B cell (primary cell): ENCODE measurements around the gene TRIM15. TPM values are rescaled to one million over a fixed set of nuclear protein-coding genes. Genes with fewer than 3 reads are reported as not detected.

ENCODE experiments used
- ATAC-seq: fragments of 200-7000 bp; cut with Tn5 transposase; one replicate; pipeline ENCODE4 v1.10.0; 2021; ENCODE audit warnings: low read depth, mild to moderate bottlenecking, moderate number of reproducible peaks, moderate library complexity
- CTCF ChIA-PET: fragments of 350-600 bp; sonication (Branson Sonifier 250); formaldehyde crosslinking; loops from one replicate; lab custom pipeline; 2021; ENCODE audit warnings: antibody characterized with exemption, inconsistent platforms; lab: Charles Lee
- POLR2A ChIA-PET: fragments of 350-600 bp; sonication (Branson Sonifier 250); formaldehyde crosslinking; loops from one replicate; lab custom pipeline; 2021; ENCODE audit warnings: antibody characterized with exemption; lab: Charles Lee
- DNase-seq: peaks from one replicate; pipeline ENCODE4 v3.0.0; 2013
- H2AFZ ChIP-seq: 2 replicates; pipeline ENCODE4 v1.6.1; 2012; ENCODE audit warnings: mild to moderate bottlenecking, low read depth, low read length; ENCODE audit not compliant: insufficient read depth, poor library complexity, severe bottlenecking
- H3K27ac ChIP-seq, 2 donors: 1 replicate in 1 of 2; 2 replicates in 1 of 2; pipeline ENCODE4 v1.5.1; 2012 to 2013; ENCODE audit warnings: low read length in 2 of 2, mild to moderate bottlenecking in 2 of 2, moderate library complexity in 1 of 2
- H3K27me3 ChIP-seq, 4 experiments: fragments of 200-600 bp in 1 of 4; sonication (generic) in 1 of 4; replicated peaks in 1 of 4; 1 replicate in 2 of 4; 2 replicates in 2 of 4; pipeline versions ENCODE4 v1.6.1 to v1.7.0; 2013 to 2016; ENCODE audit warnings: low read length in 3 of 4, mild to moderate bottlenecking in 2 of 4, mixed read lengths in 1 of 4, moderate library complexity in 1 of 4; ENCODE audit not compliant: insufficient read depth in 4 of 4, control insufficient read depth in 3 of 4; ENCODE audit errors: control extremely low read depth in 1 of 4
- H3K36me3 ChIP-seq, 2 experiments: replicated peaks in 1 of 2; 1 replicate in 1 of 2; 2 replicates in 1 of 2; pipeline versions ENCODE4 v1.6.1 to v1.7.1; 2013; ENCODE audit warnings: low read length in 1 of 2; ENCODE audit not compliant: insufficient read depth in 2 of 2, control insufficient read depth in 1 of 2; ENCODE audit errors: control extremely low read depth in 1 of 2, extremely low read depth in 1 of 2
- H3K4me1 ChIP-seq, 2 donors: fragments of 200-600 bp in 1 of 2; sonication (generic) in 1 of 2; 1 replicate in 1 of 2; 2 replicates in 1 of 2; pipeline versions ENCODE4 v1.5.1 to v1.6.1; 2013 to 2017; ENCODE audit warnings: low read length in 2 of 2; ENCODE audit not compliant: control insufficient read depth in 2 of 2, insufficient read depth in 2 of 2
- H3K4me2 ChIP-seq: replicated peaks from 2 replicates; pipeline ENCODE3; 2012; ENCODE audit warnings: mild to moderate bottlenecking, low read depth, low read length; ENCODE audit not compliant: poor library complexity, severe bottlenecking
- H3K4me3 ChIP-seq, 5 experiments: fragments of 200-600 bp in 1 of 5; sonication (generic) in 1 of 5; 1 replicate in 3 of 5; 2 replicates in 2 of 5; pipeline versions ENCODE4 v1.5.1 to v1.7.0; 2011 to 2016; ENCODE audit warnings: low read length in 4 of 5, mild to moderate bottlenecking in 4 of 5, low read depth in 2 of 5, control low read depth in 1 of 5, moderate library complexity in 1 of 5; ENCODE audit not compliant: insufficient read depth in 1 of 5; ENCODE audit errors: control extremely low read depth in 1 of 5, extremely low read depth in 1 of 5
- H3K79me2 ChIP-seq: fragments of 200-600 bp; sonication (generic); one replicate; pipeline ENCODE4 v1.6.0; 2016; ENCODE audit warnings: low read length; ENCODE audit not compliant: control insufficient read depth, insufficient read depth
- H3K9ac ChIP-seq: fragments of 200-600 bp; sonication (generic); 2 replicates; pipeline ENCODE4 v1.6.1; 2017; ENCODE audit warnings: mild to moderate bottlenecking, low read length, moderate library complexity
- H3K9me3 ChIP-seq, 3 donors: one replicate each; pipeline versions ENCODE4 v1.6.1 to v1.7.1; 2013; ENCODE audit warnings: low read length in 2 of 3; ENCODE audit not compliant: control insufficient read depth in 2 of 3, insufficient read depth in 1 of 3; ENCODE audit errors: control extremely low read depth in 1 of 3
- H4K20me1 ChIP-seq: 2 replicates; pipeline ENCODE4 v1.6.0; 2012; ENCODE audit warnings: mild to moderate bottlenecking, low read length; ENCODE audit not compliant: insufficient read depth, control insufficient read depth, poor library complexity, severe bottlenecking
- H3K27ac Mint-ChIP-seq: one replicate; pipeline ENCODE4 v1.8.0; 2021; ENCODE audit warnings: mixed read lengths
- H3K27me3 Mint-ChIP-seq: one replicate; pipeline ENCODE4 v1.8.0; 2021; ENCODE audit warnings: mixed read lengths
- H3K4me1 Mint-ChIP-seq: one replicate; pipeline ENCODE4 v1.8.0; 2021; ENCODE audit warnings: mixed read lengths
- H3K4me3 Mint-ChIP-seq: one replicate; pipeline ENCODE4 v1.8.0; 2021; ENCODE audit warnings: mixed read lengths
- H3K9me3 Mint-ChIP-seq: one replicate; pipeline ENCODE4 v1.8.0; 2022; ENCODE audit warnings: mixed read lengths; ENCODE audit not compliant: insufficient read depth
- EZH2 ChIP-seq: IDR thresholded peaks from 2 replicates; pipeline ENCODE4 v1.6.1; 2012; ENCODE audit warnings: borderline replicate concordance, low read depth, mild to moderate bottlenecking, moderate library complexity, low read length; ENCODE audit not compliant: insufficient read depth, poor library complexity, severe bottlenecking
- WGBS: methylation state at CpG from one replicate; pipeline ENCODE4 v1.1.5; 2013; ENCODE audit warnings: missing lambda C conversion rate; ENCODE audit not compliant: insufficient coverage; 5-methylcytosine and 5-hydroxymethylcytosine counted together
- intact Hi-C: fragments of 100-400 bp; cut with micrococcal nuclease; formaldehyde crosslinking; loops from one replicate; pipeline ENCODE4 v1.10.0; 2022
- polyA minus RNA-seq: library from RNA; depleted of rRNA, polyadenylated mRNA; stranded (reverse); fragments of >200 nt; gene quantifications from 2 replicates; pipeline ENCODE4 v1.2.3, GENCODE V29; 2012
- polyA plus RNA-seq: library from polyadenylated mRNA; depleted of rRNA; stranded (reverse); fragments of >200 nt; gene quantifications from 2 replicates; pipeline ENCODE4 v1.2.3, GENCODE V29; 2012
- total RNA-seq, 2 donors: library from RNA; stranded (reverse); fragments of 120-200 nt in 1 of 2; gene quantifications; 1 replicate in 1 of 2; 2 replicates in 1 of 2; pipeline versions ENCODE4 v1.2.3 to v1.2.4, GENCODE V29; 2013 to 2022
- TF ChIP-seq, protein P1 (sequence below): fragments of 200-600 bp; IDR thresholded peaks from one replicate; pipeline ENCODE4 v1.8.0; 2022; ENCODE audit warnings: antibody characterized with exemption, mild to moderate bottlenecking

The TRIM15 gene
- total RNA-seq (not detected in 2 replicates), polyA plus RNA-seq (not detected in 2 replicates), polyA minus RNA-seq (not detected in 2 replicates)
- total RNA-seq (2013) = not detected

DNA sequence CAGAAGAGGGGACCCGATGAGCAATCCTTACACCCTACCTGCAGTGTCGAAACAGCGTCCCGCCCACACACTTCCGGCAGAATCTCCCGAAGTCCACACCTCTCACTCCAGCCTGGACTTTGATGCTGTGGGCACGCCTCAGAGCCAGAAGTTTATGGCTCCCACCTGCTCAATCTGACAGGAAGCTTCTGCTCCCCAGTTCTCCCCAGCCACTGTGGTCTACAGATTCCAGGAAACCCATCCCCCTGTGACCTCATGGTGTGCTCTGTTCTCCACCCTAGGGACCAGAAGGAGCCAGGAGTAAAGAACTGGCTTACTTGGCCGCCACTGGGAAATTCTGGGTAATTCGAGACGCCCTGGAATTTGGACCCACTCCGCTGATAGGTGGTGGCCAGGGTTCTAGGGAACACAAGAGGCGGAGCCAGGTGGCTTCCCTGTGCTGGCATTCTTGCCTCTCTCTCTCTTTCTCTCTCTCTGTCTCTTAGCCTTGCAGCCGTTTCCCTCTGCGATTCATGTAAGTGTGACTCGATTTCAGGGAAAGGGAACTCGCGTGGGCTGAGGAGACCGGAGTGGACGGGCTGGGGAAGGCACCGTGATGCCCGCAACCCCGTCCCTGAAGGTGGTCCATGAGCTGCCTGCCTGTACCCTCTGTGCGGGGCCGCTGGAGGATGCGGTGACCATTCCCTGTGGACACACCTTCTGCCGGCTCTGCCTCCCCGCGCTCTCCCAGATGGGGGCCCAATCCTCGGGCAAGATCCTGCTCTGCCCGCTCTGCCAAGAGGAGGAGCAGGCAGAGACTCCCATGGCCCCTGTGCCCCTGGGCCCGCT, at the start of gene TRIM15:
TSS of gene TRIM15 (plus strand) at position 457 of the 828 bp plus-strand sequence. CDS start at position 596, 139 bp downstream.
- no peak within 1 kb of the TSS for H2AFZ ChIP-seq
- H3K4me1 ChIP-seq = no peaks in the 10 kb centered on the region
- Mint-ChIP-seq H3K9me3 (no peaks in the 10 kb centered on the region), H3K4me1 (no peaks in the 10 kb centered on the region), H3K27ac (no peak within 1 kb of the TSS), H3K27me3 (peaks cover 46% of the 10 kb centered on the region), H3K4me3 (no peak within 1 kb of the TSS)
- H3K9me3 ChIP-seq = peaks cover 0 to 3% (median 0%) of the 10 kb centered on the region in 3 donors
- 85% methylated on average over 29 of the region's 31 CpGs for WGBS
- H3K27me3 ChIP-seq = peaks cover 0 to 27% (median 10%) of the 10 kb centered on the region in 4 experiments
- intact Hi-C loops = no loop called here
- H3K4me3 ChIP-seq = no peak within 1 kb of the TSS
- no peaks in the 10 kb centered on the region for H4K20me1 ChIP-seq
- no peak for DNase-seq
- no peak within 1 kb of the TSS for H3K27ac ChIP-seq
- ChIA-PET POLR2A (no interaction called here), CTCF (no interaction called here)
- TF ChIP-seq, protein P1, sequence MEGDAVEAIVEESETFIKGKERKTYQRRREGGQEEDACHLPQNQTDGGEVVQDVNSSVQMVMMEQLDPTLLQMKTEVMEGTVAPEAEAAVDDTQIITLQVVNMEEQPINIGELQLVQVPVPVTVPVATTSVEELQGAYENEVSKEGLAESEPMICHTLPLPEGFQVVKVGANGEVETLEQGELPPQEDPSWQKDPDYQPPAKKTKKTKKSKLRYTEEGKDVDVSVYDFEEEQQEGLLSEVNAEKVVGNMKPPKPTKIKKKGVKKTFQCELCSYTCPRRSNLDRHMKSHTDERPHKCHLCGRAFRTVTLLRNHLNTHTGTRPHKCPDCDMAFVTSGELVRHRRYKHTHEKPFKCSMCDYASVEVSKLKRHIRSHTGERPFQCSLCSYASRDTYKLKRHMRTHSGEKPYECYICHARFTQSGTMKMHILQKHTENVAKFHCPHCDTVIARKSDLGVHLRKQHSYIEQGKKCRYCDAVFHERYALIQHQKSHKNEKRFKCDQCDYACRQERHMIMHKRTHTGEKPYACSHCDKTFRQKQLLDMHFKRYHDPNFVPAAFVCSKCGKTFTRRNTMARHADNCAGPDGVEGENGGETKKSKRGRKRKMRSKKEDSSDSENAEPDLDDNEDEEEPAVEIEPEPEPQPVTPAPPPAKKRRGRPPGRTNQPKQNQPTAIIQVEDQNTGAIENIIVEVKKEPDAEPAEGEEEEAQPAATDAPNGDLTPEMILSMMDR = no peak
- no peak for TF ChIP-seq EZH2
- no peaks in the 10 kb centered on the region for H3K79me2 ChIP-seq
- no peak for ATAC-seq
- no peak within 1 kb of the TSS for H3K4me2 ChIP-seq
- H3K36me3 ChIP-seq = no peaks in the 10 kb centered on the region
- H3K9ac ChIP-seq = no peak within 1 kb of the TSS

DNA sequence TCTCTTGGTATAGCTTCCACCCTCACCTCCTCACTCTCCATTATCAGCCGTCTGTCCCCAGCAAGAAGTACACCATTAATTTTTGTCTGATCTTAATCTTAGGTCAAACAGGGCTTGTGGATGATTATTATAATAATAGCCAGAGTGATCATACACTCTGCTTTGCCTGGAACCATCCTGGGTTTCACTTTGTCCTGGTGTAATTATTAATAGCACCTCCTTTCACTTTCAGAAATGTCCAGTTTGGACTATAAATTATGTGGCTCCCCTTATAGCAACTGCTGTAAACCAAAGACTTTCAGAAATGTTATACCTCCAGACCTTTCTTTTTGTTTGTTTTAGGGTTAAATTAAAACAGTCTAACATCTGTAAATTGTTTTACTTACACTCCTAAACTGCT, 49.5 kb upstream of the TRIM15 start:
- CTCF ChIA-PET = interaction anchor here (1.2 kb wide), 1 partner anchor 266 kb away, joined by 3 read pairs; no protein-coding TSS in a partner anchor
- Histone ChIP-seq H3K27ac (no peak overlapping the region), H3K27me3 (peaks cover 0 to 19% (median 11%) of the 10 kb centered on the region in 4 experiments), H3K4me2 (no peak overlapping the region), H3K9ac (no peak overlapping the region), H3K4me1 (peaks cover 0 to 7% of the 10 kb centered on the region in 2 donors), H3K9me3 (no peaks in the 10 kb centered on the region), H4K20me1 (no peaks in the 10 kb centered on the region), H2AFZ (no peak overlapping the region), H3K4me3 (no peak overlapping the region), H3K36me3 (no peaks in the 10 kb centered on the region), H3K79me2 (no peaks in the 10 kb centered on the region)
- no peak overlapping the region for H3K27ac Mint-ChIP-seq
- ATAC-seq (no peak), DNase-seq (no peak)
- no peaks in the 10 kb centered on the region for H3K4me1 Mint-ChIP-seq
- H3K4me3 Mint-ChIP-seq = no peak overlapping the region
- POLR2A ChIA-PET = no interaction called here
- WGBS = no CpG with 5 or more reads among the region's 1 CpG
- peaks cover 46% of the 10 kb centered on the region for H3K27me3 Mint-ChIP-seq
- H3K9me3 Mint-ChIP-seq = no peaks in the 10 kb centered on the region
- TF ChIP-seq EZH2 = no peak
- TF ChIP-seq, protein P1 = no peak
- intact Hi-C loops = no loop called here
